ENCODE measurements around the gene HDAC5. TPM values are rescaled to one million over a fixed set of nuclear protein-coding genes. Genes with fewer than 3 reads are reported as not detected.

The HDAC5 gene
- 289 TPM for polyA plus RNA-seq (2012; ENCODE audit: insufficient read length, low read depth)

- TF ChIP-seq, protein P1, sequence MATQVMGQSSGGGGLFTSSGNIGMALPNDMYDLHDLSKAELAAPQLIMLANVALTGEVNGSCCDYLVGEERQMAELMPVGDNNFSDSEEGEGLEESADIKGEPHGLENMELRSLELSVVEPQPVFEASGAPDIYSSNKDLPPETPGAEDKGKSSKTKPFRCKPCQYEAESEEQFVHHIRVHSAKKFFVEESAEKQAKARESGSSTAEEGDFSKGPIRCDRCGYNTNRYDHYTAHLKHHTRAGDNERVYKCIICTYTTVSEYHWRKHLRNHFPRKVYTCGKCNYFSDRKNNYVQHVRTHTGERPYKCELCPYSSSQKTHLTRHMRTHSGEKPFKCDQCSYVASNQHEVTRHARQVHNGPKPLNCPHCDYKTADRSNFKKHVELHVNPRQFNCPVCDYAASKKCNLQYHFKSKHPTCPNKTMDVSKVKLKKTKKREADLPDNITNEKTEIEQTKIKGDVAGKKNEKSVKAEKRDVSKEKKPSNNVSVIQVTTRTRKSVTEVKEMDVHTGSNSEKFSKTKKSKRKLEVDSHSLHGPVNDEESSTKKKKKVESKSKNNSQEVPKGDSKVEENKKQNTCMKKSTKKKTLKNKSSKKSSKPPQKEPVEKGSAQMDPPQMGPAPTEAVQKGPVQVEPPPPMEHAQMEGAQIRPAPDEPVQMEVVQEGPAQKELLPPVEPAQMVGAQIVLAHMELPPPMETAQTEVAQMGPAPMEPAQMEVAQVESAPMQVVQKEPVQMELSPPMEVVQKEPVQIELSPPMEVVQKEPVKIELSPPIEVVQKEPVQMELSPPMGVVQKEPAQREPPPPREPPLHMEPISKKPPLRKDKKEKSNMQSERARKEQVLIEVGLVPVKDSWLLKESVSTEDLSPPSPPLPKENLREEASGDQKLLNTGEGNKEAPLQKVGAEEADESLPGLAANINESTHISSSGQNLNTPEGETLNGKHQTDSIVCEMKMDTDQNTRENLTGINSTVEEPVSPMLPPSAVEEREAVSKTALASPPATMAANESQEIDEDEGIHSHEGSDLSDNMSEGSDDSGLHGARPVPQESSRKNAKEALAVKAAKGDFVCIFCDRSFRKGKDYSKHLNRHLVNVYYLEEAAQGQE (IDR thresholded peaks at IDR 0.05; ENCODE audit: insufficient read depth in 1 of 2, low read depth in 2 of 2, low read length in 2 of 2): no peak
- TF ChIP-seq POLR2AphosphoS5 (IDR thresholded peaks at IDR 0.05; ENCODE audit: low read depth, low read length) (peak; percentile 93), TAF1 (IDR thresholded peaks at IDR 0.05; ENCODE audit: borderline replicate concordance, insufficient read depth, low read length) (peak; percentile 71; the same call in 1 of the 2 replicates), FOXP2 (optimal IDR thresholded peaks at IDR 0.05; ENCODE audit: borderline replicate concordance, extremely low read depth, extremely low read length, insufficient read depth) (peak; percentile 79), SIN3A (IDR thresholded peaks at IDR 0.05; ENCODE audit: borderline replicate concordance, insufficient read depth, low read length) (0 out of 2 replicates have a peak, but pooled peaks have one; percentile 32)
These were observed at the start of gene HDAC5 for GRCh38 chr17:44123356-44124117. TSS of gene HDAC5 (minus strand) at chr17:44123641. CDS start at chr17:44117515, 6,126 bp downstream.

- TF ChIP-seq TAF1 (IDR thresholded peaks at IDR 0.05; ENCODE audit: borderline replicate concordance, insufficient read depth, low read length): no peak
- TF ChIP-seq, protein P1 (IDR thresholded peaks at IDR 0.05; ENCODE audit: insufficient read depth in 1 of 2, low read depth in 2 of 2, low read length in 2 of 2): no peak
- no peak for TF ChIP-seq SIN3A (IDR thresholded peaks at IDR 0.05; ENCODE audit: borderline replicate concordance, insufficient read depth, low read length)
- no peak for TF ChIP-seq FOXP2 (optimal IDR thresholded peaks at IDR 0.05; ENCODE audit: borderline replicate concordance, extremely low read depth, extremely low read length, insufficient read depth)
- TF ChIP-seq POLR2AphosphoS5 (IDR thresholded peaks at IDR 0.05; ENCODE audit: low read depth, low read length): no peak
These were observed 48.6 kb upstream of the HDAC5 start for GRCh38 chr17:44171931-44172455.

DNA sequence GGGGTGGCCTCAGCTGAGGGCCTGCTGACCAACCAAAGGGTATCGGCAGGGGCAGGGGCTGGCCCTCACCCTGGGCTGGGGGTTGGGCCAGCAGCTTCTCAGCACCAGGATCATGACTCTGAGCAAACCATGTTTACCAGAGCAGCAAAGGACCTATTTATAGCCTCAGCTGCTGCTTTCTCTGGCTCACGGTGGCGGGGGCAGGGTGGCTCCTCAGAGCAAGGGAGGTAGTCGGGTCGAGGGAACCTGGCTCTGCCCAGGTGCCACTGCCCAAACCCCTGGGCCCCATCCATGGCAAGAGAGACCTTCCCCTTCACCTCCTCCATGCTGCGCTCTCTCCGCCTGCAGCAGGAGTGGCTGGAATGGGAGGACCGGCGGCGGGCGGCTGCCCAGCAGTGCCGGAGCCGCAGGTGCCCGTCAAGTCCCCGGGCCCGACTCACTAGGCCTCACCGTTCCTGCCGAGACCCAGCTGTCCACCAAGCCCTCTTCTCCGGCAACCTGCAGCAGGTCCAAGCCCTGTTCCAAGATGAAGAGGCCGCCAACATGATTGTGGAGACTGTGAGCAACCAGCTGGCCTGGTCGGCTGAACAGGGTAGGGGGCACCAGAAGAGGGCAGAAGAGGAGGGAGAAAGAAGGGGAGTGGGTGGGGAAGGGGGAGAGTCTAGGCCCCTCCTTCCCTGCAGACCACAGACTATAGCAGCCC lies 47.2 kb upstream of the HDAC5 start, which contains the start of gene ASB16:
TSS of gene ASB16 (plus strand) at position 206 of the 703 bp plus-strand sequence. CDS start at position 292, 86 bp downstream.
- no peak for TF ChIP-seq SIN3A (IDR thresholded peaks at IDR 0.05; ENCODE audit: borderline replicate concordance, insufficient read depth, low read length)
- TF ChIP-seq TAF1 (IDR thresholded peaks at IDR 0.05; ENCODE audit: borderline replicate concordance, insufficient read depth, low read length): no peak
- no peak; the same call in 1 of the 2 replicates for TF ChIP-seq POLR2AphosphoS5 (IDR thresholded peaks at IDR 0.05; ENCODE audit: low read depth, low read length)
- TF ChIP-seq, protein P1 (IDR thresholded peaks at IDR 0.05; ENCODE audit: insufficient read depth in 1 of 2, low read depth in 2 of 2, low read length in 2 of 2): no peak
- no peak for TF ChIP-seq FOXP2 (optimal IDR thresholded peaks at IDR 0.05; ENCODE audit: borderline replicate concordance, extremely low read depth, extremely low read length, insufficient read depth)

DNA sequence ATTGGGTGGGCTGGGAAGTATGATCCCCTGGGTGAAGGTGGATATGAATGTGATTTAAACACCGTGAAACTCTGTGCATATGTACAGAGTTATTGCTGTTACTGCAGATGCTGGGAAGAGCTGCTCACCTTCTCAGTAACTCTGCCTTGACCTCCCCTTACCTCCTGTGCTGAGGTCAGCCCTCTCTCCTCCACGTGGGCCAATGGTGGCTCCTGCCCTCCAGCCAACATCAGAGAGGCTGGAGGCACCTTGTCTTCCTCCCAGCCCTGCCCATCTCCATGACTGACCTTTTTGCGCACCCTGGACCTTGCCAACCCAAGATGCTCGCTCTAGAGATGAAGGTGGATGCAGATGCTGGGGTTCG lies 46.7 kb upstream of the HDAC5 start:
- TF ChIP-seq TAF1 (IDR thresholded peaks at IDR 0.05; ENCODE audit: borderline replicate concordance, insufficient read depth, low read length) (no peak), POLR2AphosphoS5 (IDR thresholded peaks at IDR 0.05; ENCODE audit: low read depth, low read length) (no peak)
- TF ChIP-seq, protein P1 (IDR thresholded peaks at IDR 0.05; ENCODE audit: insufficient read depth in 1 of 2, low read depth in 2 of 2, low read length in 2 of 2): no peak
